Fibroblast of lung (primary cell): ENCODE measurements around the gene MACROD1.

Source experiments
- CTCF ChIP-seq, 2 donors: IDR thresholded peaks in 1 of 2; conservative IDR thresholded peaks in 1 of 2; 1 replicate in 1 of 2; 2 replicates in 1 of 2; pipeline ENCODE4 v1.5.1; 2011 to 2012; ENCODE audit warnings: low read length in 2 of 2, control low read depth in 1 of 2, inconsistent platforms in 1 of 2, low read depth in 1 of 2, mild to moderate bottlenecking in 1 of 2
- EZH2 ChIP-seq: IDR thresholded peaks from 2 replicates; pipeline ENCODE4 v1.5.1; 2012; ENCODE audit warnings: low read length, control low read depth, mild to moderate bottlenecking; ENCODE audit errors: missing control alignments

- TF ChIP-seq CTCF (conservative IDR thresholded peaks at IDR 0.05 in 1 of 2, IDR thresholded peaks at IDR 0.05 in 1 of 2; ENCODE audit: low read depth in 1 of 2, low read length in 2 of 2): no peak
- TF ChIP-seq EZH2: no peak
Measured at GRCh38 chr11:63993100-63993499, 172.8 kb downstream of the MACROD1 start.
